Tongue (tissue), 3 donors: ENCODE results near the gene CCL4L2. TPM values are rescaled to one million over a fixed set of nuclear protein-coding genes. Genes with fewer than 3 reads are reported as not detected.
"Not testable (repeated sequence)": the region's sequence is repeated elsewhere in the genome, so short reads cannot be mapped to it uniquely, and the experiment has no call there.

Source experiments
- DNase-seq: peaks from one replicate; pipeline ENCODE4 v3.0.0-alpha.2; 2015
- small RNA-seq: library from RNA; depleted of rRNA; stranded (forward); fragments of <200 nt; gene quantifications from one replicate; pipeline ENCODE3, GENCODE V24; 2014; ENCODE audit warnings: low replicate concordance
- total RNA-seq: library from RNA; depleted of rRNA; stranded (reverse); fragments of >200 nt; gene quantifications from one replicate; pipeline ENCODE4 v1.2.3, GENCODE V29; 2014

CCL4L2 gene
- total RNA-seq, 1 donor from 2014 or later, result 3.7 TPM

GRCh38 chr17:36221581-36222100, 10.8 kb downstream of the CCL4L2 start:
- DNase-seq, result not testable (repeated sequence)

- DNase-seq, result not testable (repeated sequence)
These were observed 12.1 kb downstream of the CCL4L2 start for GRCh38 chr17:36222967-36223366.

- DNase-seq, result not testable (repeated sequence)
These were observed 18.8 kb downstream of the CCL4L2 start for GRCh38 chr17:36229644-36230043.

- DNase-seq, result not testable (repeated sequence)
These were observed 31.2 kb downstream of the CCL4L2 start for GRCh38 chr17:36242046-36242445.

Small RNA genes lying within 50 kb of the gene (small RNA-seq; reads per million reads assigned to genes)
- gene AC243829.3, result not detected
- not detected for gene AC243829.6

Other genes with a start within 250 kb of the CCL4L2 start
- gene CCL16, start 229.6 kb upstream of the CCL4L2 start, total RNA-seq, result not detected
- gene CCL14, start 224.3 kb upstream of the CCL4L2 start, total RNA-seq, result 0.92 TPM
- gene CCL15, start 209.5 kb upstream of the CCL4L2 start, total RNA-seq, result not detected
- not detected for gene CCL23, start 193.1 kb upstream of the CCL4L2 start, total RNA-seq
- not detected for gene CCL18, start 146.8 kb upstream of the CCL4L2 start, total RNA-seq
- gene CCL3, start 120.9 kb upstream of the CCL4L2 start, total RNA-seq, result 2.8 TPM
- 2.7 TPM for gene CCL4, start 107.2 kb upstream of the CCL4L2 start, total RNA-seq
- 3.3 TPM for gene TBC1D3B, start 34.4 kb upstream of the CCL4L2 start, total RNA-seq
- gene CCL3L1, start 14.3 kb upstream of the CCL4L2 start, total RNA-seq, result 0.31 TPM
- 0.41 TPM for gene TBC1D3I, start 53.5 kb downstream of the CCL4L2 start, total RNA-seq
- 0.41 TPM for gene TBC1D3G, start 112.8 kb downstream of the CCL4L2 start, total RNA-seq
- 2.8 TPM for gene TBC1D3H, start 177.4 kb downstream of the CCL4L2 start, total RNA-seq